Natural killer cell (primary cell): ENCODE data around the gene GRIN3B. TPM values are rescaled to one million over a fixed set of nuclear protein-coding genes. Genes with fewer than 3 reads are reported as not detected.

Source experiments
- ATAC-seq, 3 donors: fragments of 150-1000 bp in 2 of 3; fragments of 200-7000 bp in 1 of 3; cut with Tn5 transposase; 1 replicate in 1 of 3; 2 replicates in 2 of 3; pipeline ENCODE4 v1.10.0; 2021; ENCODE audit warnings: mild to moderate bottlenecking in 2 of 3, moderate library complexity in 2 of 3
- DNase-seq, 2 donors: peaks; one replicate each; pipeline versions ENCODE4 v3.0.0 to v3.0.0-alpha.2; 2013 to 2021; ENCODE audit warnings: mixed read lengths in 1 of 2
- H3K27ac ChIP-seq: one replicate; pipeline ENCODE4 v1.5.1; 2013; ENCODE audit warnings: mild to moderate bottlenecking, low read length
- H3K27me3 ChIP-seq: one replicate; pipeline ENCODE4 v1.6.1; 2013; ENCODE audit warnings: low read length; ENCODE audit not compliant: control insufficient read depth, insufficient read depth
- H3K36me3 ChIP-seq: one replicate; pipeline ENCODE4 v1.6.1; 2013; ENCODE audit warnings: low read length; ENCODE audit not compliant: control insufficient read depth, insufficient read depth
- H3K4me1 ChIP-seq: one replicate; pipeline ENCODE4 v1.6.1; 2013; ENCODE audit warnings: low read length; ENCODE audit not compliant: control insufficient read depth, insufficient read depth
- H3K4me3 ChIP-seq: one replicate; pipeline ENCODE4 v1.5.1; 2013; ENCODE audit warnings: low read length
- H3K9me3 ChIP-seq: one replicate; pipeline ENCODE4 v1.6.1; 2013; ENCODE audit warnings: low read length; ENCODE audit not compliant: control insufficient read depth, insufficient read depth
- H3K27ac Mint-ChIP-seq, 2 donors: one replicate each; pipeline ENCODE4 v1.8.0; 2022; ENCODE audit warnings: mild to moderate bottlenecking in 2 of 2, mixed read lengths in 2 of 2, moderate library complexity in 1 of 2
- H3K27me3 Mint-ChIP-seq, 2 donors: one replicate each; pipeline ENCODE4 v1.8.0; 2022; ENCODE audit warnings: low read depth in 2 of 2, mixed read lengths in 2 of 2
- H3K36me3 Mint-ChIP-seq: one replicate; pipeline ENCODE4 v1.8.0; 2022; ENCODE audit warnings: mixed read lengths
- H3K4me1 Mint-ChIP-seq, 2 donors: one replicate each; pipeline ENCODE4 v1.8.0; 2022; ENCODE audit warnings: mixed read lengths in 2 of 2
- H3K4me3 Mint-ChIP-seq: one replicate; pipeline ENCODE4 v1.8.0; 2022; ENCODE audit warnings: mild to moderate bottlenecking, moderate library complexity, mixed read lengths
- H3K9me3 Mint-ChIP-seq, 2 donors: one replicate each; pipeline ENCODE4 v1.8.0; 2022; ENCODE audit warnings: mixed read lengths in 2 of 2
- WGBS: methylation state at CpG from one replicate; pipeline ENCODE4 v1.1.7; 2013; ENCODE audit warnings: missing lambda C conversion rate; ENCODE audit not compliant: insufficient coverage; 5-methylcytosine and 5-hydroxymethylcytosine counted together
- intact Hi-C: fragments of 100-400 bp; cut with micrococcal nuclease; formaldehyde crosslinking; loops from one replicate; pipeline ENCODE4 v1.14.2; 2022
- total RNA-seq, 4 donors: library from RNA; stranded (reverse); fragments of 120-200 nt in 1 of 4; gene quantifications; one replicate each; pipeline versions ENCODE4 v1.2.3 to v1.2.4, GENCODE V29; 2013 to 2022
- TF ChIP-seq, protein P1 (sequence below): fragments of 200-600 bp; IDR thresholded peaks from one replicate; pipeline ENCODE4 v1.8.0; 2022; ENCODE audit warnings: antibody characterized with exemption

The GRIN3B gene
- total RNA-seq, 3 donors from 2014 or later (not counting 1 experiment from before 2014, with no cell fraction given) = 0.09 to 0.15 TPM; not detected in 1

DNA sequence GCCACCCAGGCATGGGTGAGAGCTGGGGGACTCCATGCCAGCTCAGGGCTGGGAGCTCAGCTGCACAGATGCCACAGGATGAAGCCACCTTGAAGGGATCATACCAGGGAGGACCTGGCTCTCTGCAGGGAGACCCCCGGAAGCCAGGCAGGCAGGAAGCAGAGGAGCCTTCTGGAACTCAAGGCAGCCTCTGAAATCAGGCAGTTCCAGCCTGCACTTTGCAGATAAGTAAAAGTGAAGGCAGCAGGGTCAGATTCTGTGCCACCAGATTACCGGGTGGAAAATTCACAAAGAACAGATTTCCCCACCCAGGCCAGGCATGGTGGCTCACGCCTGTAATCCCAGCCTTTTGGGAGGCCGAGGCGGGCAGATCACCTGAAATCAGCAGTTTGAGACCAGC lies 18.2 kb downstream of the GRIN3B start:
- no peak for ATAC-seq
- Histone ChIP-seq H3K27ac (no peak overlapping the region), H3K36me3 (peaks cover 17% of the 10 kb centered on the region), H3K4me1 (peaks cover 69% of the 10 kb centered on the region), H3K9me3 (no peaks in the 10 kb centered on the region), H3K27me3 (no peaks in the 10 kb centered on the region), H3K4me3 (no peak overlapping the region)
- Mint-ChIP-seq H3K4me3 (peak overlapping the region; percentile 56), H3K4me1 (peaks cover 24 to 54% of the 10 kb centered on the region in 2 donors), H3K27me3 (peaks cover 0 to 3% of the 10 kb centered on the region in 2 donors), H3K36me3 (no peaks in the 10 kb centered on the region), H3K9me3 (no peaks in the 10 kb centered on the region), H3K27ac (peak overlapping the region in 1 of 2 donors; percentile 100)
- intact Hi-C loops = no loop called here
- TF ChIP-seq, protein P1, sequence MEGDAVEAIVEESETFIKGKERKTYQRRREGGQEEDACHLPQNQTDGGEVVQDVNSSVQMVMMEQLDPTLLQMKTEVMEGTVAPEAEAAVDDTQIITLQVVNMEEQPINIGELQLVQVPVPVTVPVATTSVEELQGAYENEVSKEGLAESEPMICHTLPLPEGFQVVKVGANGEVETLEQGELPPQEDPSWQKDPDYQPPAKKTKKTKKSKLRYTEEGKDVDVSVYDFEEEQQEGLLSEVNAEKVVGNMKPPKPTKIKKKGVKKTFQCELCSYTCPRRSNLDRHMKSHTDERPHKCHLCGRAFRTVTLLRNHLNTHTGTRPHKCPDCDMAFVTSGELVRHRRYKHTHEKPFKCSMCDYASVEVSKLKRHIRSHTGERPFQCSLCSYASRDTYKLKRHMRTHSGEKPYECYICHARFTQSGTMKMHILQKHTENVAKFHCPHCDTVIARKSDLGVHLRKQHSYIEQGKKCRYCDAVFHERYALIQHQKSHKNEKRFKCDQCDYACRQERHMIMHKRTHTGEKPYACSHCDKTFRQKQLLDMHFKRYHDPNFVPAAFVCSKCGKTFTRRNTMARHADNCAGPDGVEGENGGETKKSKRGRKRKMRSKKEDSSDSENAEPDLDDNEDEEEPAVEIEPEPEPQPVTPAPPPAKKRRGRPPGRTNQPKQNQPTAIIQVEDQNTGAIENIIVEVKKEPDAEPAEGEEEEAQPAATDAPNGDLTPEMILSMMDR = no peak
- no peak for DNase-seq
- 82% methylated on average over 5 of the region's 5 CpGs for WGBS

DNA sequence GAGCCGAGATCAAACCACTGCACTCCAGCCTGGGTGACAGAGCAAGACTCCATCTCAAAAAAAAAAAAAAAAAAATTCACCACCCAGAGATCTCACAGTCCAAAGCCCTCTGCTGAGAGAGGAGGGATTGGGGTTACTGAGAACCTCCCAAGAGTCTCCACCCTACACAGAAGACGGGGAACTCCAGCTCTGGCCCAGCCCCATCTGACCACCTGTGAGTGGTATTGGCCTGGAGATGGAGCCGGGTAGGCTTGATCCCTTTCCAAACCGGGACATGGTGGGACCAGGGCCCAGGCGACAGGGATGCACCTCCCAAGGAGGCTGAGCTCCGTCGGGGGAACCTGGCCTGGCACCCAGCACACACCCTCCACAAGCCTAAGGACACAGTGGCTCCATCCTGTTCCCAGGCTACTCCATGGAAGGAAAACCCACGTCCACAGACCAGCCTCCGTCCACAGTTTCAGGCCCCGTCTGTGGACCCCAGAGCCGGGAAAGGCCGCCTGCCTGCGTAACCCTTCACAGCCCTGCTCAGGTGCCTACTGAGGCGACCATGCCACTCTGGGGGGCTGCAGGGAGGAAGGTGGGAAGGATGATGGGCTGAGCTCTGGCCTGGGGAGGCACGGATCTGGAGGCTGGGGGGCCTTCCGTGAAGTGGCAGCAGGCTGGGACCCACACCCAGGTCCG lies 18.9 kb downstream of the GRIN3B start:
- TF ChIP-seq, protein P1 = no peak
- 80% methylated on average over 16 of the region's 17 CpGs for WGBS
- H3K27me3 ChIP-seq = no peaks in the 10 kb centered on the region
- Mint-ChIP-seq H3K9me3 (no peaks in the 10 kb centered on the region), H3K27me3 (peaks cover 0 to 3% of the 10 kb centered on the region in 2 donors), H3K4me1 (peaks cover 24 to 54% of the 10 kb centered on the region in 2 donors), H3K36me3 (no peaks in the 10 kb centered on the region), H3K4me3 (peak overlapping the region; percentile 56), H3K27ac (peak overlapping the region; percentile 31 to 100)
- ATAC-seq (no peak), DNase-seq (no peak)
- intact Hi-C loops = no loop called here
- no peaks in the 10 kb centered on the region for H3K9me3 ChIP-seq
- H3K36me3 ChIP-seq = peaks cover 13% of the 10 kb centered on the region
- H3K4me3 ChIP-seq = no peak overlapping the region
- H3K27ac ChIP-seq = no peak overlapping the region
- peaks cover 69% of the 10 kb centered on the region for H3K4me1 ChIP-seq

DNA sequence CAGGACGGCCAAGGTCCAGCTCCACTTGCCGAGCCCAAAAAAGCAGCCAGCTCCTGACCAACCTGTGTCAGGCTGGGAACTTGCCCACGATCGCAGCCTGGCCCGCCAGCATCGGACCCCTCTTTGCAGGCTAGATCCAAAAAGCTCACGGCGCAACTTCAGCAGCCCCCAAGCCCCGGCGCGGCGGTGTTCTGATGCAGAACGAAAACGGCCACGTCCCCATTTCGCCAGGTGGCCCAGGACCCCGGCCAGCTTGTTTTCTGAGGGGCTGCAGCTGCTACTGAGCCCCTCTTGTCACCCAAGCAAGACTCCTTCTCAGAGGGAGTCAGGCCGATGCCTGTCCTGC lies 19.4 kb downstream of the GRIN3B start:
- intact Hi-C loops = no loop called here
- Mint-ChIP-seq H3K36me3 (no peaks in the 10 kb centered on the region), H3K27me3 (peaks cover 0 to 3% of the 10 kb centered on the region in 2 donors), H3K27ac (peak overlapping the region in 1 of 2 donors; percentile 100), H3K9me3 (no peaks in the 10 kb centered on the region), H3K4me3 (peak overlapping the region; percentile 56), H3K4me1 (peaks cover 24 to 54% of the 10 kb centered on the region in 2 donors)
- no peak for ATAC-seq
- TF ChIP-seq, protein P1 = no peak
- peaks cover 9% of the 10 kb centered on the region for H3K36me3 ChIP-seq
- 75% methylated on average over 18 of the region's 18 CpGs for WGBS
- no peaks in the 10 kb centered on the region for H3K27me3 ChIP-seq
- no peak overlapping the region for H3K27ac ChIP-seq
- H3K9me3 ChIP-seq = no peaks in the 10 kb centered on the region
- peak overlapping the region; percentile 94 for H3K4me3 ChIP-seq
- peaks cover 69% of the 10 kb centered on the region for H3K4me1 ChIP-seq
- DNase-seq = no peak
